MM.1S (cell line): Measurements from ENCODE around the gene PLCB2.

Source experiments
- DNase-seq: peaks from one replicate; pipeline ENCODE4 v3.0.0-alpha.2; 2015
- H2AFZ ChIP-seq: fragments of 300-600 bp; sonication (generic); 2 replicates; pipeline ENCODE4 v1.6.0; 2016; ENCODE audit warnings: antibody characterized with exemption, low read length
- H3F3A ChIP-seq: fragments of 300-600 bp; sonication (generic); 2 replicates; pipeline ENCODE4 v1.6.1; 2016; ENCODE audit warnings: mild to moderate bottlenecking, antibody characterized with exemption, low read length, moderate library complexity, mixed read lengths; ENCODE audit not compliant: insufficient read depth
- H3K27ac ChIP-seq: fragments of 300-600 bp; sonication (generic); 2 replicates; pipeline ENCODE4 v1.5.1; 2016; ENCODE audit warnings: mild to moderate bottlenecking, low read length
- H3K27me3 ChIP-seq: fragments of 300-600 bp; sonication (generic); replicated peaks from 2 replicates; pipeline ENCODE4 v1.6.0; 2016; ENCODE audit warnings: low read length; ENCODE audit not compliant: insufficient read depth
- H3K36me3 ChIP-seq: fragments of 300-600 bp; sonication (generic); replicated peaks from 2 replicates; pipeline ENCODE4 v1.6.1; 2016; ENCODE audit warnings: mild to moderate bottlenecking, low read length, mixed read lengths; ENCODE audit not compliant: insufficient read depth
- H3K4me1 ChIP-seq: fragments of 300-600 bp; sonication (generic); 2 replicates; pipeline ENCODE4 v1.6.1; 2016; ENCODE audit warnings: low read length, mixed read lengths
- H3K4me2 ChIP-seq: fragments of 300-600 bp; sonication (generic); 2 replicates; pipeline ENCODE4 v1.6.0; 2016; ENCODE audit warnings: low read depth, low read length
- H3K4me3 ChIP-seq: fragments of 300-600 bp; sonication (generic); 2 replicates; pipeline ENCODE4 v1.5.1; 2016; ENCODE audit warnings: low read length, mixed read lengths
- H3K79me2 ChIP-seq: fragments of 300-600 bp; sonication (generic); 2 replicates; pipeline ENCODE4 v1.6.1; 2016; ENCODE audit warnings: mixed run types, low read length, mixed read lengths
- H3K9ac ChIP-seq: fragments of 300-600 bp; sonication (generic); 2 replicates; pipeline ENCODE4 v1.6.1; 2016; ENCODE audit warnings: low read length, mixed read lengths
- H3K9me2 ChIP-seq: fragments of 300-600 bp; sonication (generic); replicated peaks from 2 replicates; pipeline ENCODE4 v1.6.1; 2016; ENCODE audit warnings: mild to moderate bottlenecking, low read length, mixed read lengths; ENCODE audit not compliant: insufficient read depth
- H3K9me3 ChIP-seq: fragments of 300-600 bp; sonication (generic); replicated peaks from 2 replicates; pipeline ENCODE4 v1.6.1; 2016; ENCODE audit warnings: mild to moderate bottlenecking, low read length, mixed read lengths; ENCODE audit not compliant: insufficient read depth
- H4K20me1 ChIP-seq: fragments of 300-600 bp; sonication (generic); 2 replicates; pipeline ENCODE4 v1.6.1; 2016; ENCODE audit warnings: mild to moderate bottlenecking, low read length, moderate library complexity, mixed read lengths; ENCODE audit not compliant: insufficient read depth
- CTCF ChIP-seq: fragments of 300-600 bp; sonication (generic); IDR thresholded peaks from 2 replicates; pipeline ENCODE4 v1.5.1; 2016; ENCODE audit warnings: antibody characterized with exemption, low read length, mixed read lengths
- EZH2 ChIP-seq: fragments of 300-600 bp; sonication (generic); optimal IDR thresholded peaks from 2 replicates; pipeline ENCODE3; 2017; ENCODE audit warnings: low read depth, mild to moderate bottlenecking, antibody characterized with exemption, low read length, mixed read lengths
- EZH2phosphoT487 ChIP-seq: fragments of 300-600 bp; sonication (generic); IDR thresholded peaks from 2 replicates; pipeline ENCODE4 v1.6.1; 2018; ENCODE audit warnings: antibody characterized with exemption, low read length

Gene PLCB2

GRCh38 chr15:40342416-40343320 lies 34.9 kb upstream of the PLCB2 start:
- no peaks in the 10 kb centered on the region for H3K79me2 ChIP-seq
- no peak overlapping the region for H3K27ac ChIP-seq
- H2AFZ ChIP-seq, result no peak overlapping the region
- H4K20me1 ChIP-seq, result no peaks in the 10 kb centered on the region
- H3K4me1 ChIP-seq, result peaks cover 3% of the 10 kb centered on the region; the same call in 1 of the 2 replicates
- no peak overlapping the region for H3K4me2 ChIP-seq
- H3K4me3 ChIP-seq, result no peak overlapping the region
- DNase-seq, result no peak
- no peak for TF ChIP-seq EZH2
- TF ChIP-seq EZH2phosphoT487, result no peak
- TF ChIP-seq CTCF, result no peak
- H3K9ac ChIP-seq, result no peak overlapping the region
- H3K27me3 ChIP-seq, result no peaks in the 10 kb centered on the region
- H3K36me3 ChIP-seq, result no peaks in the 10 kb centered on the region
- no peaks in the 10 kb centered on the region for H3K9me3 ChIP-seq
- H3K9me2 ChIP-seq, result no peaks in the 10 kb centered on the region
- H3F3A ChIP-seq, result no peaks in the 10 kb centered on the region

- no peaks in the 10 kb centered on the region for H3K79me2 ChIP-seq
- H3F3A ChIP-seq, result no peaks in the 10 kb centered on the region
- H2AFZ ChIP-seq, result no peak within 1 kb of the TSS
- H4K20me1 ChIP-seq, result no peaks in the 10 kb centered on the region
- H3K4me3 ChIP-seq, result no peak within 1 kb of the TSS
- no peak for DNase-seq
- H3K4me1 ChIP-seq, result peaks cover 5% of the 10 kb centered on the region; the same call in 1 of the 2 replicates
- H3K27me3 ChIP-seq, result no peaks in the 10 kb centered on the region
- H3K9me2 ChIP-seq, result no peaks in the 10 kb centered on the region
- H3K9ac ChIP-seq, result no peak within 1 kb of the TSS
- no peak for TF ChIP-seq EZH2
- H3K36me3 ChIP-seq, result no peaks in the 10 kb centered on the region
- H3K4me2 ChIP-seq, result no peak within 1 kb of the TSS
- H3K27ac ChIP-seq, result no peak within 1 kb of the TSS
- no peaks in the 10 kb centered on the region for H3K9me3 ChIP-seq
Measured at GRCh38 chr15:40340740-40341400, 33.1 kb upstream of the PLCB2 start, which contains the start of gene CCDC9B. CCDC9B (minus strand) TSS chr15:40340939; CDS start chr15:40340819, 120 bp downstream.

- Histone ChIP-seq H2AFZ (no peak overlapping the region), H3K79me2 (no peaks in the 10 kb centered on the region), H3K4me2 (no peak overlapping the region), H3K9me3 (no peaks in the 10 kb centered on the region), H3K9me2 (no peaks in the 10 kb centered on the region), H3K4me3 (no peak overlapping the region), H3F3A (no peaks in the 10 kb centered on the region), H3K9ac (no peak overlapping the region), H3K4me1 (peaks cover 5% of the 10 kb centered on the region; the same call in 1 of the 2 replicates), H4K20me1 (no peaks in the 10 kb centered on the region), H3K27ac (no peak overlapping the region), H3K36me3 (no peaks in the 10 kb centered on the region), H3K27me3 (no peaks in the 10 kb centered on the region)
- no peak for TF ChIP-seq EZH2
- no peak for TF ChIP-seq EZH2phosphoT487
- no peak for TF ChIP-seq CTCF
- DNase-seq, result no peak
Measured at GRCh38 chr15:40340038-40340739, 32.5 kb upstream of the PLCB2 start.
